NB4 (cell line): ENCODE data around the gene COPS8.

Experiments
- DNase-seq: peaks from one replicate; pipeline ENCODE4 v3.0.0; 2010; ENCODE audit warnings: low read depth
- H3K4me3 ChIP-seq: one replicate; pipeline ENCODE4 v1.5.1; 2011; ENCODE audit warnings: mild to moderate bottlenecking, low read depth, low read length, moderate library complexity
- CTCF ChIP-seq: IDR thresholded peaks from one replicate; pipeline ENCODE4 v1.5.1; 2012; ENCODE audit warnings: low read depth, low read length
- MAX ChIP-seq: IDR thresholded peaks from 2 replicates; pipeline ENCODE4 v1.6.1; 2011; ENCODE audit warnings: low read depth, low read length
- MYC ChIP-seq: IDR thresholded peaks from 2 replicates; pipeline ENCODE4 v1.6.1; 2011; ENCODE audit warnings: low read depth, low read length
- POLR2A ChIP-seq: IDR thresholded peaks from 2 replicates; pipeline ENCODE4 v1.6.1; 2011; ENCODE audit warnings: mild to moderate bottlenecking; ENCODE audit not compliant: insufficient read length; ENCODE audit errors: extremely low read depth

COPS8 gene

GRCh38 chr2:237115870-237116269 lies 30.2 kb downstream of the COPS8 start:
- DNase-seq, result no peak
- TF ChIP-seq MYC (no peak), CTCF (no peak), MAX (no peak), POLR2A (no peak)
- no peak overlapping the region for H3K4me3 ChIP-seq

GRCh38 chr2:237116431-237116830 lies 30.7 kb downstream of the COPS8 start:
- TF ChIP-seq MAX, result no peak
- TF ChIP-seq CTCF, result no peak
- TF ChIP-seq POLR2A, result no peak
- TF ChIP-seq MYC, result no peak
- no peak overlapping the region for H3K4me3 ChIP-seq
- DNase-seq, result no peak

- no peak overlapping the region for H3K4me3 ChIP-seq
- TF ChIP-seq MYC, result no peak
- TF ChIP-seq POLR2A, result no peak
- no peak for TF ChIP-seq CTCF
- TF ChIP-seq MAX, result no peak
- no peak for DNase-seq
Measured at GRCh38 chr2:237118025-237118424, 32.3 kb downstream of the COPS8 start.

GRCh38 chr2:237118561-237119155 lies 33.0 kb downstream of the COPS8 start:
- no peak for TF ChIP-seq MYC
- TF ChIP-seq POLR2A, result no peak
- TF ChIP-seq MAX, result no peak
- no peak for TF ChIP-seq CTCF
- no peak overlapping the region for H3K4me3 ChIP-seq
- no peak for DNase-seq

- no peak for DNase-seq
- no peak overlapping the region for H3K4me3 ChIP-seq
- TF ChIP-seq MYC (no peak), MAX (no peak), POLR2A (no peak), CTCF (no peak)
Measured at GRCh38 chr2:237120916-237121315, 35.2 kb downstream of the COPS8 start.

- TF ChIP-seq MYC, result no peak
- TF ChIP-seq MAX, result no peak
- no peak for TF ChIP-seq POLR2A
- TF ChIP-seq CTCF, result no peak
- no peak for DNase-seq
- no peak overlapping the region for H3K4me3 ChIP-seq
Measured at GRCh38 chr2:237121321-237121720, 35.6 kb downstream of the COPS8 start.
